PC-9 (cell line): ENCODE data around the gene WNT9B. TPM values are rescaled to one million over a fixed set of nuclear protein-coding genes. Genes with fewer than 3 reads are reported as not detected.

ENCODE experiments used
- BruUV-seq: library from RNA; stranded (reverse); fragments of 400-500 nt; replicated peaks from 2 replicates; lab custom pipeline; 2021; lab: Mats Ljungman, UMichigan
- CTCF ChIA-PET: fragments of 300-600 bp; sonication (Branson Sonifier 250); formaldehyde crosslinking; loops from one replicate; lab custom pipeline; 2022; ENCODE audit warnings: antibody characterized with exemption; lab: Charles Lee
- POLR2A ChIA-PET: fragments of 300-600 bp; sonication (Branson Sonifier 250); formaldehyde crosslinking; loops from one replicate; lab custom pipeline; 2022; ENCODE audit warnings: antibody characterized with exemption; ENCODE audit not compliant: unreplicated experiment; lab: Charles Lee
- DNase-seq, 2 experiments: peaks; one replicate each; pipeline versions ENCODE4 v3.0.0 to v3.0.0-alpha.2; 2015 to 2022; ENCODE audit warnings: mixed read lengths in 1 of 2
- H2AFZ ChIP-seq: fragments of 200-600 bp; sonication (generic); 2 replicates; pipeline ENCODE4 v1.8.1; 2017; ENCODE audit warnings: antibody characterized with exemption
- H3F3A ChIP-seq: fragments of 200-600 bp; sonication (generic); 2 replicates; pipeline ENCODE4 v1.8.1; 2017; ENCODE audit warnings: antibody characterized with exemption, mild to moderate bottlenecking, low read depth; ENCODE audit not compliant: insufficient read depth
- H3K27ac ChIP-seq: fragments of 200-600 bp; sonication (generic); 2 replicates; pipeline ENCODE4 v1.6.1; 2016; ENCODE audit warnings: mixed run types
- H3K27me3 ChIP-seq: fragments of 200-600 bp; sonication (generic); 2 replicates; pipeline ENCODE4 v1.6.1; 2016; ENCODE audit warnings: low read depth, mixed run types; ENCODE audit not compliant: insufficient read depth
- H3K36me3 ChIP-seq: fragments of 200-600 bp; sonication (generic); 2 replicates; pipeline ENCODE4 v1.6.1; 2016; ENCODE audit warnings: low read depth, mixed run types
- H3K4me1 ChIP-seq: fragments of 200-600 bp; sonication (generic); replicated peaks from 2 replicates; pipeline ENCODE4 v1.6.1; 2016; ENCODE audit warnings: mixed run types; ENCODE audit not compliant: insufficient read depth
- H3K4me2 ChIP-seq: fragments of 200-600 bp; sonication (generic); 2 replicates; pipeline ENCODE4 v1.6.1; 2017; ENCODE audit warnings: mixed run types
- H3K4me3 ChIP-seq: fragments of 200-600 bp; sonication (generic); 2 replicates; pipeline ENCODE4 v1.6.1; 2016; ENCODE audit warnings: mixed run types
- H3K79me2 ChIP-seq: fragments of 200-600 bp; sonication (generic); 2 replicates; pipeline ENCODE4 v1.6.1; 2017; ENCODE audit warnings: low read depth, mixed run types
- H3K9me2 ChIP-seq: fragments of 200-600 bp; sonication (generic); 2 replicates; pipeline ENCODE4 v1.8.1; 2017; ENCODE audit warnings: mild to moderate bottlenecking; ENCODE audit not compliant: insufficient read depth
- H3K9me3 ChIP-seq: fragments of 200-600 bp; sonication (generic); 2 replicates; pipeline ENCODE4 v1.8.1; 2016; ENCODE audit warnings: low read depth; ENCODE audit not compliant: insufficient read depth
- H4K20me1 ChIP-seq: fragments of 200-600 bp; sonication (generic); 2 replicates; pipeline ENCODE4 v1.8.1; 2017; ENCODE audit not compliant: insufficient read depth
- EZH2 ChIP-seq: fragments of 200-600 bp; sonication (generic); IDR thresholded peaks from 2 replicates; pipeline ENCODE4 v1.8.0; 2017; ENCODE audit warnings: antibody characterized with exemption, low read depth
- intact Hi-C: fragments of 100-400 bp; cut with micrococcal nuclease; formaldehyde crosslinking; loops from one replicate; pipeline ENCODE4 v1.10.0; 2022; ENCODE audit not compliant: unreplicated experiment
- total RNA-seq: library from RNA; stranded (reverse); gene quantifications from 2 replicates; pipeline ENCODE4 v1.2.3, GENCODE V29; 2021
- TF ChIP-seq, protein P1 (sequence below): fragments of 200-600 bp; sonication (generic); conservative IDR thresholded peaks from 2 replicates; pipeline ENCODE4 v1.6.1; 2017; ENCODE audit warnings: mixed run types, antibody characterized with exemption, mild to moderate bottlenecking, moderate library complexity

WNT9B gene
- total RNA-seq, 1 experiment from 2014 or later, result not detected

GRCh38 chr17:46817901-46818209 lies 33.5 kb upstream of the WNT9B start:
- POLR2A ChIA-PET, result no interaction called here
- Histone ChIP-seq H3K36me3 (no peaks in the 10 kb centered on the region), H3K4me1 (peaks cover 15% of the 10 kb centered on the region), H2AFZ (no peak overlapping the region), H3K9me2 (no peaks in the 10 kb centered on the region), H3K4me3 (no peak overlapping the region), H3K4me2 (no peak overlapping the region), H3K27ac (no peak overlapping the region), H4K20me1 (no peaks in the 10 kb centered on the region), H3F3A (no peaks in the 10 kb centered on the region; the same call in 1 of the 2 replicates), H3K79me2 (no peaks in the 10 kb centered on the region), H3K9me3 (no peaks in the 10 kb centered on the region), H3K27me3 (peaks cover 14% of the 10 kb centered on the region; the same call in 1 of the 2 replicates)
- TF ChIP-seq, protein P1, sequence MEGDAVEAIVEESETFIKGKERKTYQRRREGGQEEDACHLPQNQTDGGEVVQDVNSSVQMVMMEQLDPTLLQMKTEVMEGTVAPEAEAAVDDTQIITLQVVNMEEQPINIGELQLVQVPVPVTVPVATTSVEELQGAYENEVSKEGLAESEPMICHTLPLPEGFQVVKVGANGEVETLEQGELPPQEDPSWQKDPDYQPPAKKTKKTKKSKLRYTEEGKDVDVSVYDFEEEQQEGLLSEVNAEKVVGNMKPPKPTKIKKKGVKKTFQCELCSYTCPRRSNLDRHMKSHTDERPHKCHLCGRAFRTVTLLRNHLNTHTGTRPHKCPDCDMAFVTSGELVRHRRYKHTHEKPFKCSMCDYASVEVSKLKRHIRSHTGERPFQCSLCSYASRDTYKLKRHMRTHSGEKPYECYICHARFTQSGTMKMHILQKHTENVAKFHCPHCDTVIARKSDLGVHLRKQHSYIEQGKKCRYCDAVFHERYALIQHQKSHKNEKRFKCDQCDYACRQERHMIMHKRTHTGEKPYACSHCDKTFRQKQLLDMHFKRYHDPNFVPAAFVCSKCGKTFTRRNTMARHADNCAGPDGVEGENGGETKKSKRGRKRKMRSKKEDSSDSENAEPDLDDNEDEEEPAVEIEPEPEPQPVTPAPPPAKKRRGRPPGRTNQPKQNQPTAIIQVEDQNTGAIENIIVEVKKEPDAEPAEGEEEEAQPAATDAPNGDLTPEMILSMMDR, result no peak
- TF ChIP-seq EZH2, result no peak
- intact Hi-C loops, result loop anchor here (5.0 kb wide), 1 partner anchor 46 kb away; no protein-coding TSS in a partner anchor
- CTCF ChIA-PET, result no interaction called here
- BruUV-seq, result no TSS peak
- no peak for DNase-seq

GRCh38 chr17:46818316-46818928 lies 33.0 kb upstream of the WNT9B start, which contains the start of gene WNT3:
Gene WNT3 (minus strand): TSS chr17:46818692. CDS start chr17:46818597, 95 bp downstream.
- no peaks in the 10 kb centered on the region; the same call in 1 of the 2 replicates for H3F3A ChIP-seq
- H3K4me3 ChIP-seq, result peak within 1 kb of the TSS; percentile 61
- CTCF ChIA-PET, result no interaction called here
- H3K4me2 ChIP-seq, result peak within 1 kb of the TSS; percentile 88
- POLR2A ChIA-PET, result no interaction called here
- no TSS peak for BruUV-seq
- H3K36me3 ChIP-seq, result no peaks in the 10 kb centered on the region
- no peak within 1 kb of the TSS for H3K27ac ChIP-seq
- H3K9me2 ChIP-seq, result no peaks in the 10 kb centered on the region
- no peaks in the 10 kb centered on the region for H3K9me3 ChIP-seq
- H4K20me1 ChIP-seq, result no peaks in the 10 kb centered on the region
- TF ChIP-seq, protein P1, result no peak
- TF ChIP-seq EZH2, result no peak
- no peaks in the 10 kb centered on the region for H3K79me2 ChIP-seq
- H3K4me1 ChIP-seq, result peaks cover 15% of the 10 kb centered on the region
- DNase-seq, result no peak
- peak within 1 kb of the TSS; percentile 85 for H2AFZ ChIP-seq
- intact Hi-C loops, result loop anchor here (5.0 kb wide), 1 partner anchor 46 kb away; no protein-coding TSS in a partner anchor
- peaks cover 14% of the 10 kb centered on the region; the same call in 1 of the 2 replicates for H3K27me3 ChIP-seq

DNA sequence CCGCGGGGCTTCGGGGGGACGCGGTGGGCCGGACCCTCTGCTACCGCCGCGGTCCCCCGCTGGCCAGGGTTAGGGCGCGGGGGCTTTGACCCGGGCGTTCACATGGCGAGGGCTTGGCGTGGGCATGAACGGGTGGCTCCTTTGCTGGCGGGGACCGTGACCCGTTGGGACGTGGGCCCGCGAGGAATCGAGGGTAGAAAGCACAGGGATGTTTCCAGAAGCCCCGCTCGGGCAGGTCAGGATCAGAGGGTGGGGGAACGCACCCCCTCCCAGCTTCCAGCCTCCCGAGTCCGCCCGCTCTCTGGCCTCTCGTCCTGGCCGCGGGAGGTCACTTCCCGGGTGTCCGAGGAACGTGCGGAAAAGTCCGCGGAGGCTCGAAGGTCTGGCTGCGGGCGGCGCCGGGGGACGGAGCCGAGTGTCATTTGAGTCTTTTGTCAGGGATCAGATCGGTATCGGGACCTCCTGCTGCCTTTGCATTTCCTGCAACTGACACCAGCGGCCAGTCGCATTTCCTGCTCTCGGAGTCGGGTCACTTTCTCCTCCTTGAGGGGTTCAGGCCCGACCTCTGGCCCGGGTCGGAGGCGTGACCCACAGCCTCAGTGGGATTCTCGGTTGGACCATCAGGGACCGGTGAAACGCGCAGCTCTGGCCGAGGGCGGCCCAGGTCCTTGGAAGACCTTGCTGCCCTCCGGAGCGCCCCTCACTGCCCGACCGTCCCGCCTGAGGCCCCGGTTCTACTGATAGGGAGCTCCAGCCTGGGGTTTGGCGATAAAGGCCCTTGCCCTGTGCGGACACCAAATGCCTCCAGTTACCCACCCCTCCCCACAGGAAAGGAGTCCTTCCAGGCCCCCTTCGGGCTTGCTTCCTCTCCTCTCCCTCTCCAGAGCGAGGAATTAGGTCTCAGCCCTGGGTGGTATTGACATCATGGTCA lies 32.2 kb upstream of the WNT9B start:
- no peak overlapping the region for H3K27ac ChIP-seq
- no peaks in the 10 kb centered on the region for H4K20me1 ChIP-seq
- BruUV-seq, result no TSS peak
- H3F3A ChIP-seq, result no peaks in the 10 kb centered on the region
- no peaks in the 10 kb centered on the region for H3K79me2 ChIP-seq
- peak in 1 of 2 experiments; percentile 29 for DNase-seq
- H3K9me2 ChIP-seq, result no peaks in the 10 kb centered on the region
- intact Hi-C loops, result loop anchor here (5.0 kb wide), 1 partner anchor 47 kb away; no protein-coding TSS in a partner anchor
- no peaks in the 10 kb centered on the region for H3K9me3 ChIP-seq
- H3K27me3 ChIP-seq, result peaks cover 14% of the 10 kb centered on the region; the same call in 1 of the 2 replicates
- peak overlapping the region; percentile 85 for H2AFZ ChIP-seq
- no peak for TF ChIP-seq EZH2
- TF ChIP-seq, protein P1, result no peak
- ChIA-PET CTCF (interaction anchor here (0.6 kb wide), 1 partner anchor 798 kb away, joined by 5 read pairs; no protein-coding TSS in a partner anchor), POLR2A (no interaction called here)
- H3K4me1 ChIP-seq, result peaks cover 15% of the 10 kb centered on the region
- H3K36me3 ChIP-seq, result no peaks in the 10 kb centered on the region
- H3K4me3 ChIP-seq, result peak overlapping the region; percentile 61
- H3K4me2 ChIP-seq, result peak overlapping the region; percentile 88
